Hematopoietic multipotent progenitor cell treated with erythropoietin and hydrocortisone succinate and interleukin-3 and kit ligand, for 8 days (in vitro differentiated cells): ENCODE data around the gene UBAC2.

Experiments
- DNase-seq: peaks from one replicate; pipeline ENCODE4 v3.0.0-alpha.2; 2015

UBAC2 gene

GRCh38 chr13:99250982-99251825 lies 50.5 kb downstream of the UBAC2 start:
- DNase-seq = no peak

- DNase-seq = no peak
These were observed 51.3 kb downstream of the UBAC2 start for GRCh38 chr13:99251921-99252320.

- DNase-seq = no peak
These were observed 54.2 kb downstream of the UBAC2 start for GRCh38 chr13:99254830-99255229.

GRCh38 chr13:99255271-99255670 lies 54.6 kb downstream of the UBAC2 start:
- no peak for DNase-seq

GRCh38 chr13:99256283-99256682 lies 55.6 kb downstream of the UBAC2 start:
- no peak for DNase-seq

- no peak for DNase-seq
These were observed 56.1 kb downstream of the UBAC2 start for GRCh38 chr13:99256709-99257108.

GRCh38 chr13:99257291-99257690 lies 56.6 kb downstream of the UBAC2 start:
- no peak for DNase-seq

GRCh38 chr13:99258210-99258860 lies 57.7 kb downstream of the UBAC2 start, which contains the start of gene GPR18:
TSS of gene GPR18 (minus strand) at chr13:99258379. CDS start at chr13:99255872, 2,507 bp downstream.
- no peak for DNase-seq

- DNase-seq = no peak
These were observed 58.3 kb downstream of the UBAC2 start for GRCh38 chr13:99258946-99259345.

- DNase-seq = no peak
These were observed 59.6 kb downstream of the UBAC2 start for GRCh38 chr13:99260216-99260615.

GRCh38 chr13:99261059-99261458 lies 60.4 kb downstream of the UBAC2 start:
- DNase-seq = no peak

GRCh38 chr13:99263126-99263785 lies 62.6 kb downstream of the UBAC2 start:
- DNase-seq = no peak

GRCh38 chr13:99264051-99264450 lies 63.4 kb downstream of the UBAC2 start:
- no peak for DNase-seq

GRCh38 chr13:99265162-99265800 lies 64.6 kb downstream of the UBAC2 start:
- no peak for DNase-seq

- DNase-seq = peak; percentile 73
These were observed 65.3 kb downstream of the UBAC2 start for GRCh38 chr13:99265821-99266426.

GRCh38 chr13:99266827-99267226 lies 66.2 kb downstream of the UBAC2 start:
- peak; percentile 84 for DNase-seq

GRCh38 chr13:99267927-99268326 lies 67.3 kb downstream of the UBAC2 start:
- DNase-seq = peak; percentile 90

GRCh38 chr13:99268822-99269221 lies 68.2 kb downstream of the UBAC2 start:
- DNase-seq = no peak

- peak; percentile 77 for DNase-seq
These were observed 69.1 kb downstream of the UBAC2 start for GRCh38 chr13:99269627-99270241.

- no peak for DNase-seq
These were observed 69.9 kb downstream of the UBAC2 start for GRCh38 chr13:99270518-99270917.

- no peak for DNase-seq
These were observed 70.6 kb downstream of the UBAC2 start for GRCh38 chr13:99271249-99271648.

- no peak for DNase-seq
These were observed 71.8 kb downstream of the UBAC2 start for GRCh38 chr13:99272481-99272880.
